Measurements from ENCODE around the gene WDR31. TPM values are rescaled to one million over a fixed set of nuclear protein-coding genes. Genes with fewer than 3 reads are reported as not detected.

The WDR31 gene
- total and polyA plus RNA-seq, 10 donors = 0.15 to 2.3 (median 0.78) TPM

DNA sequence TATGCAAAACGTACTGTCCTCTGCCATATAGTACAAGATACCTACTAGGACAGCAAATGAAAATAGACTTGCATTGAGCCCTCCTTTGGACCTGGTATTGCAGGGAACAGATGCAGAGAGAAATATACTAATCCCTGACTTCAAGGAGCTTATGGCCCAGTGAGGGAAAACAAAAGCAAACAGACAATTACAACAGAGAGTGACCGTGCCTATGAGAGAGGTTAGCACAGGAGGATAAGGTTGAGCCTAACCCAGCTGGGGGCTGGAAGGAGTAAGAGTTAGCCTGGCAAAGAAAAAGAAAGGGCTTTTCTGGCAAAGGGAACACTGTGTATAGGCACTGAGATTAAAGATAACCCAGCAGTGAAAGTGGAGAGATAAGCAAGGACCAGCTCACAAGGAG lies 70.2 kb downstream of the WDR31 start:
- no peaks in the 10 kb centered on the region for H3K27me3 ChIP-seq (replicated peaks in 1 of 7)
- DNase-seq = no peak
- 93 to 98% (median 96%) methylated on average over 2 of the region's 2 CpGs for WGBS, 5 donors
- no peak overlapping the region for H3K4me3 ChIP-seq
- intact Hi-C loops (cut with DNase I; ENCODE audit: low total_unique reads) = loop anchor here (5.0 to 10.0 kb wide), 3 partner anchors 45 to 385 kb away; partner anchors contain the start of genes FKBP15 and SLC31A1
- no peaks in the 10 kb centered on the region for H3K9me3 ChIP-seq
- TF ChIP-seq, protein P1, sequence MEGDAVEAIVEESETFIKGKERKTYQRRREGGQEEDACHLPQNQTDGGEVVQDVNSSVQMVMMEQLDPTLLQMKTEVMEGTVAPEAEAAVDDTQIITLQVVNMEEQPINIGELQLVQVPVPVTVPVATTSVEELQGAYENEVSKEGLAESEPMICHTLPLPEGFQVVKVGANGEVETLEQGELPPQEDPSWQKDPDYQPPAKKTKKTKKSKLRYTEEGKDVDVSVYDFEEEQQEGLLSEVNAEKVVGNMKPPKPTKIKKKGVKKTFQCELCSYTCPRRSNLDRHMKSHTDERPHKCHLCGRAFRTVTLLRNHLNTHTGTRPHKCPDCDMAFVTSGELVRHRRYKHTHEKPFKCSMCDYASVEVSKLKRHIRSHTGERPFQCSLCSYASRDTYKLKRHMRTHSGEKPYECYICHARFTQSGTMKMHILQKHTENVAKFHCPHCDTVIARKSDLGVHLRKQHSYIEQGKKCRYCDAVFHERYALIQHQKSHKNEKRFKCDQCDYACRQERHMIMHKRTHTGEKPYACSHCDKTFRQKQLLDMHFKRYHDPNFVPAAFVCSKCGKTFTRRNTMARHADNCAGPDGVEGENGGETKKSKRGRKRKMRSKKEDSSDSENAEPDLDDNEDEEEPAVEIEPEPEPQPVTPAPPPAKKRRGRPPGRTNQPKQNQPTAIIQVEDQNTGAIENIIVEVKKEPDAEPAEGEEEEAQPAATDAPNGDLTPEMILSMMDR (IDR thresholded peaks at IDR 0.05 in 8 of 11, conservative IDR thresholded peaks at IDR 0.05 in 3 of 11) = no peak
- no peak for TF ChIP-seq POLR2A (IDR thresholded peaks at IDR 0.05)
- TF ChIP-seq POLR2AphosphoS5 (IDR thresholded peaks at IDR 0.05) = no peak
- H3K36me3 ChIP-seq = peaks cover 0 to 85% (median 64%) of the 10 kb centered on the region in 6 donors
- no peak overlapping the region for H3K27ac ChIP-seq
- peaks cover 8 to 22% (median 13%) of the 10 kb centered on the region in 6 donors for H3K4me1 ChIP-seq

DNA sequence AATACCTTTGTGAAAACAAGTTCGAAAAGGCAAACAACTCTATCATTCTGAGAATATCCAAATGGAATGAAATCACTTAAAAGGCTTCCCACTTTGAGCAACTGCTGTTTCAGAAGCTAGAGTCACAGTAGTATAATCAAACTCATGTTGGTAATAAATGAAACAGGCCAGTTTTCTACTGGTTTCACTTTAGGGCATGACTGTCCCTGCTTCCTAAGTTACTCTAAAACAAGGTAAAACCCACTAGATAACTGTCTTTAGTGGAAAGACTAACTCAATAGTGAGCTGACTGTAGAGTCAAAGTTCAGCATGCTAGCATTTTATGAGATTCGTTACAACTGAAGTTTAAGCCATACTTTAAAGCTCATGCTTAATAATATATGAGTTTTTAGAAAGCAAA lies 70.7 kb downstream of the WDR31 start:
- TF ChIP-seq POLR2A (IDR thresholded peaks at IDR 0.05) (no peak), POLR2AphosphoS5 (IDR thresholded peaks at IDR 0.05) (no peak)
- TF ChIP-seq, protein P1 (IDR thresholded peaks at IDR 0.05 in 8 of 11, conservative IDR thresholded peaks at IDR 0.05 in 3 of 11) = no peak
- DNase-seq = no peak
- intact Hi-C loops (cut with DNase I; ENCODE audit: low total_unique reads) = no loop called here
- WGBS, 5 donors = 88 to 97% (median 92%) methylated on average over 2 of the region's 2 CpGs
- H3K9me3 ChIP-seq = no peaks in the 10 kb centered on the region
- H3K36me3 ChIP-seq = peaks cover 0 to 91% (median 64%) of the 10 kb centered on the region in 6 donors
- no peaks in the 10 kb centered on the region for H3K27me3 ChIP-seq (replicated peaks in 1 of 7)
- H3K4me1 ChIP-seq = peaks cover 5 to 17% (median 8%) of the 10 kb centered on the region in 6 donors
- H3K27ac ChIP-seq = no peak overlapping the region
- H3K4me3 ChIP-seq = no peak overlapping the region

DNA sequence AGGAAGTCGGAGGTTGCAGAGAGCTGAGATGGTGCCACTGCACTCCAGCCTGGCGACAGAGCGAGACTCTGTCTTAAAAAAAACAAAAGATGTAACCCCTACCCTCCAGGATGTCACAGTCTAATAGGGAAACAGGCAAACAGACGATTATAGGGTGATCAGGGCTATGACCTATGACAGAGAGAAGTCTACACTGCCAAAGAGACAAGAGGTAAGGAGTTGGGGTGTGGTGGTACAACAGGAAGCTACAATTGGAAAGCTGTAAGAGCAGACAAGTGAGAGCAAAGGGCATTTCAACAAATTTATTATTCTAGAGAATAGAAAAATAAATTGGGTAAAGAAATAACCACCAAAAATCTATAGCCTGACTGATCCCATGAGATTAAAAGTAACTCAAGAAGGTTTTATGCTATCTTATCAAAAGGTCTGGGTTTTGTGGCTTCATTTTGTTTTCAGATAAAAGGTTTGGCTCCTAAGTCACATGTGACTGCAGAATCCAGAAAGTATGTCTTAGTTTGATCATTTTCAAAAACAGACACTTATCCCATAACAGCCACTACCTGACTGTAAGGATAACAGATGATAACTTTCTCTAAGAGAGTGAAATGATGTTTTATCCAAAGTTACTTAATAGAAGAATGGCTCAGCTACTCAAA lies 72.0 kb downstream of the WDR31 start:
- peaks cover 0 to 4% (median 0%) of the 10 kb centered on the region in 6 donors for H3K4me1 ChIP-seq
- WGBS, 5 donors = 88 to 94% (median 91%) methylated on average over 4 of the region's 4 CpGs
- no peak overlapping the region for H3K27ac ChIP-seq
- H3K36me3 ChIP-seq = peaks cover 0 to 95% (median 61%) of the 10 kb centered on the region in 6 donors
- TF ChIP-seq, protein P1 (IDR thresholded peaks at IDR 0.05 in 8 of 11, conservative IDR thresholded peaks at IDR 0.05 in 3 of 11) = no peak
- TF ChIP-seq POLR2A (IDR thresholded peaks at IDR 0.05) = no peak
- TF ChIP-seq POLR2AphosphoS5 (IDR thresholded peaks at IDR 0.05) = no peak
- no peak overlapping the region for H3K4me3 ChIP-seq
- no peaks in the 10 kb centered on the region for H3K27me3 ChIP-seq (replicated peaks in 1 of 7)
- intact Hi-C loops (cut with DNase I; ENCODE audit: low total_unique reads) = no loop called here
- DNase-seq = no peak
- H3K9me3 ChIP-seq = no peaks in the 10 kb centered on the region

DNA sequence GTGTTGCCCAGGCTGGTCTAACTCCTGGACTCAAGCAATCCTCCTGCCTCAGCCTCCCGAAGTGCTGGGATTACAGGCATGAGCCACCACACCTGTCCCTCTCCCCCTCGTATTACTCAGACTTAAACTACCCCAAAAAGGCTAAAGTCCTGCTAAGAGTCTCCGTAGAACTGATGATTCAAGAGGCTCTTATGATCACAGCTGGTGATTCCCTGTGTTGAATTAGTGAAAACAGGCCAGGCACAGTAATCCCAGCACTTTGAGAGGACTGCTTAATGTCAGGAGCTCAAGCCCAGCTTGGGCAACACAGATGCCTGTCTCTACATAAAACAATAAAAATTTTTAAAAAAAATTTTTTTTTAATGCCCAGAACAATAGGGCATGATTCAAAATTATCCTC lies 73.9 kb downstream of the WDR31 start:
- no peak overlapping the region for H3K4me3 ChIP-seq
- TF ChIP-seq POLR2AphosphoS5 (IDR thresholded peaks at IDR 0.05) (no peak), POLR2A (IDR thresholded peaks at IDR 0.05) (no peak)
- TF ChIP-seq, protein P1 (IDR thresholded peaks at IDR 0.05 in 8 of 11, conservative IDR thresholded peaks at IDR 0.05 in 3 of 11) = no peak
- no peak overlapping the region for H3K27ac ChIP-seq
- no peak for DNase-seq
- WGBS, 5 donors = 92 to 99% (median 96%) methylated on average over 3 of the region's 3 CpGs
- no peaks in the 10 kb centered on the region for H3K27me3 ChIP-seq (replicated peaks in 1 of 7)
- H3K36me3 ChIP-seq = peaks cover 0 to 95% (median 44%) of the 10 kb centered on the region in 6 donors
- H3K9me3 ChIP-seq = no peaks in the 10 kb centered on the region
- peaks cover 0 to 4% (median 0%) of the 10 kb centered on the region in 6 donors for H3K4me1 ChIP-seq
- intact Hi-C loops (cut with DNase I; ENCODE audit: low total_unique reads) = no loop called here
